Stimulated activated naive CD4-positive, alpha-beta T cell (primary cell): ENCODE data around the gene C10orf95.
A peak's percentile ranks its signal among the peaks of the same experiment; 100 is the strongest.

ENCODE experiments used
- DNase-seq, 6 experiments: peaks; one replicate each; lab custom pipeline; 2025; lab: John Stamatoyannopoulos, UW

C10orf95 gene

DNA sequence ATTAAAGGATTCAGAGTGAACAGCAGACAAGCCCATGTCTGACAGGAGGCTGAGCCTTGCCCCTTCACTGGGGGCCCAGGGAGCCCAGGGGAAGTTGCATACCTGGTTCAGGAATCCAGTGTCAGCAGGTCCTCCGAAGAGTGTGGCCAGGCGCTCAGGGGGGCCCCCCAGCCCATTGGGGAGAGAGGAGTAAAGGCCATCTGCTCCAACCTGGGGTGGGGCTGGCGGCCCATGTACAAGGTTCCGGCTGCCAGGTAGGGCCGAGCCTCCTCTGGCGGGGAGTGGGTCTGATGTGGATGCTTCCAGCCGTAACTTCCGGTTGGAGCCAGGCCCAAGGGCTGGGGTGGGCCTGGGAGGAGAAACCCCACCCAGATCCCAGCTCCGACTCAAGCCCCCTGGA is 35.1 kb downstream of the C10orf95 start:
- no peak for DNase-seq

DNA sequence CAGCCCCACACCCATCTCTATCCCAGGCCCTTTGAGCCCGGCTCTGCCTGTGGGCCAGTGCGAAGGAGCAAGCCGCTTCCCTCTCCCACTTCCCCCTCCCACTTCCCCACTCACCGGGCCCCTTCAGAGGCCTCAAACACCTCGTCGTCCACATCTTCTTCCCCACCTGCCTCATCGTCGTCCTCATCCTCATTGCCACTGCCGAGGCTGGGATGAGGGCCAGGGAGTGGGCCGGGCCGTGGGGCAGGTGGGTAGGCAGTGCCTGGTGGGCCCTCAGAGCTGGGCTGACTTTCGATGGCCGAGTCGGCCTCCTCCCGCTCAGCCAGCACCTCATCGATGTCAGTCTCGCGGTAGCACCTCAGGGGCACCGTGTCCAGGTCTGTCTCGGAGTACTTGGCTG is 36.6 kb downstream of the C10orf95 start:
- no peak for DNase-seq

DNA sequence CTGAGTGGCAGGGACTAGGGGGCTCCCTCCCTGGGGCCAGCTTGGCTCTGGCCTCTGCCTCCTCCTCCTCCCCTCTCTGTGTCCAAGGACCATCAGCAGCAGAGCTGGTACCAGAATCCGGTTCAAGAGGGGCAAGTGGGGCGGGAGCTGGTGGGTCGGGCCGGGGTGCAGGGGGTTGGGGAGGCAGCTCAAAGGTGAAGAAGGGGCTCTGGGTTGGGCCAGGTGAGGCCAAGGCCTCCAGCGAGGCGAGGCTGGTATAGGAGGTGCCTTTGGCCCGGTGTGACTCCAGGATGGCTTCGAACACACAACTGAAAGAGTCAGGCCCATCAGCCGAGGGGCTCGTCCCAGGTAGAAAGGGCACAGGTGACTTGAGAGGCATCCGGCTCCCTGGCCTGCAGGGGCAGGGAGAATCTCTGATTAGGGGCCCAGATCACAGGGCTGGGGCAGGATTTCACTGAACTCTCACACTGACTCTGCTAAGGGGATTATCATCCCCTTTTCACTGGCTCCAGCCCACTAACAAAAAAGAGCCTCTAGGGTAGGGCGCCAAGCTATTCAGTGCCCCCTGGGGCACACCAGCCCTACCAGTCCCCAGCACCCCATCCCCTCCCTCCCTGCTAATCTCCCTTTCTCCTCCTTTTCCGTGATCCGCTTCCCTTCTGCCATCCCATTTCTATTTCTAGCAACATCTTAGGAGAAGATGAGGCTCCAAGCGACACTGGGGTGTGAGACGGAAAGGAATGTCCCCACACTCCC is 37.4 kb downstream of the C10orf95 start:
- no peak for DNase-seq

DNA sequence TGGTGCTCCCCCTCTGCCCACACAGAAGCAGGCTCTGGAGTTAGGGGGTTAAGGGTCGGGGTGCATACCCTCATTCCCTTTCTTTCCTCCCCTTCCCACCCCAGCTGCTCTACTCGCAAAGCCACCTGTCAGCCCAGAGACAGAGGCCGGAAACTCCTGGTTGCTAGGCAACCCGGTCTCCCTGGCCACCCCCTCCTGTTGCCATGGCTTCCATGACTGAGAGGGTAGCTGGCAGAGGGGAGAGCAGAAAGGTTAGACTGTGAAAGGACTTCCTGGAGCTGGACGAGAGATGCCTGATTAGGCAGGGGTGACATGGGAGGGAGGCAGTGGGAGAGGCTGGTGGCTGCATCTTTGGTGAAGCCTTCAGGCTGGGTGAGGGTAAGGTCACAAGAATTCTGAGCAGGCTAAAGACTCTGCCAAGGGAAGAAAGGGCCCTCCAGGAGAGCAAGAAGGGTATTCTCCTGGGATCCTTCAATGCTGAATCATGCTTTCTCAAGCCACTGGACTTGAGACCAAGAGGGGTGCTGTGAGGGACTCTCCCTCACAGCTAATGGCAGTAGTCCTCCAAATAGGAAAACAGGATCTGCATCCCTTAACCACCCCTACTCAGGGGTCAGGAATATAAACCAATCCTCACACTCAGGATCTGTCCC is 38.2 kb downstream of the C10orf95 start:
- peak in 4 of 6 experiments; percentile 12 to 41 (median 23) for DNase-seq

DNA sequence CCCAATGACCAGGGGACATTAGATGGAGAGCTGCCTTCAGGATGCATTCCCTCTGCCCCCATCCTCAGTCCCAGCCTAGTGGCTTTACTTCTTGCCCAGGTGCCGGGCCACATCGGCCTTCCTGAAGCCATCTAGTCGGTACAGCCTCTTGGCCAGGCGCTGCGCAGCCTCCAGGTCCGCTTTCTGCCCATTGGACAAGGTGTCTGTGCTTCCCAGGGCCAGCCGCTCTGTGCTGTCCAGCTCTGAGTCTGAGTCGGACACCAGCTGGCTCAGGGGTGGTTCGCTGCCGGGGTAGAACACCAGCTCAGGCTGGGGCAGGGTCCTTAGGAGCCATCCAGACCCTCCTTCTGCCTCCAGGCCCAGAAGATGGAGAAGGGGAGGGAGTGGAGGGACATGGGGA is 39.0 kb downstream of the C10orf95 start:
- DNase-seq, result no peak

DNA sequence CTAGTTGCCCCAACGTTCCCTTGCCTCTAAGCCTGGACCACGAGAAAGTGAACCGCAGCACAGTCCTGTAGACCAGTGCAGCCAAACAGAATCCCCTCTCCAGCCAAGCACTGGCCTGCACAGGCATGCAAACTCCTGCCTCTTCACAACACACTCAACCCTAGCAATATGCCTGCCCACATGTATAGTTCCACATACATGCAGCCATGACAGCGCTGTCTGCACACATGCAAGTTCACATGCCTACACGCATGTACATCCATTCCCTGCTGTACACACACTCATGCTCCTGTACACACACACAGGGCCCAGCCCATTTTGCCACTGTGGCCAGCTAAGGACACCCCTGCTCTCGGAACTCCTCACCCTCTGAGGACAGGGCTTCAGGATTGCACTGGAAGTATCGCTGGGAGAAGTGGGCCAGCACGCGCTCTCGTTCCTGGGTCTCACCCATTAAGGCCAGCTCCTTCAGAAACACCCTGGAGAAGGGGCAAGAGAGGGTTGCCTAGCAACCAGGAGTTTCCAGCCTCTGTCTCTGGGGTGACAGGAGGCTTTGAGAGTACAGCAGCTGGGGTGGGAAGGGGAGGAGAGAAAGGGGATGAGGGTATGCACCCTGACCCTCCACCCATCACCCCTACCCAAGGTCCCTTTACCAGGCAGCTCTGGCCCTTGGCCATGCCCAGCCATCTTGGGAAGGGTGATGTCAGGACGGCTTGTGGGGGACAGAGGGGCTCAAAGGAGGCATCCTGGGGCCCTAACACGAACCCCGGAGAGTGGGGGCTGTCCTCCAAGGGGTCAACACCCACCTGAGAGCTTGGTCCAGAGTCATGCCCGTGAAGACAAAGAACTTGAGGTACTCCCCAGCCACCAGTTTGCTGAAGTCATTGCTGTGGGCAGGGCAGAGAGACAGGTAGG is 39.7 kb downstream of the C10orf95 start:
- DNase-seq, result no peak

DNA sequence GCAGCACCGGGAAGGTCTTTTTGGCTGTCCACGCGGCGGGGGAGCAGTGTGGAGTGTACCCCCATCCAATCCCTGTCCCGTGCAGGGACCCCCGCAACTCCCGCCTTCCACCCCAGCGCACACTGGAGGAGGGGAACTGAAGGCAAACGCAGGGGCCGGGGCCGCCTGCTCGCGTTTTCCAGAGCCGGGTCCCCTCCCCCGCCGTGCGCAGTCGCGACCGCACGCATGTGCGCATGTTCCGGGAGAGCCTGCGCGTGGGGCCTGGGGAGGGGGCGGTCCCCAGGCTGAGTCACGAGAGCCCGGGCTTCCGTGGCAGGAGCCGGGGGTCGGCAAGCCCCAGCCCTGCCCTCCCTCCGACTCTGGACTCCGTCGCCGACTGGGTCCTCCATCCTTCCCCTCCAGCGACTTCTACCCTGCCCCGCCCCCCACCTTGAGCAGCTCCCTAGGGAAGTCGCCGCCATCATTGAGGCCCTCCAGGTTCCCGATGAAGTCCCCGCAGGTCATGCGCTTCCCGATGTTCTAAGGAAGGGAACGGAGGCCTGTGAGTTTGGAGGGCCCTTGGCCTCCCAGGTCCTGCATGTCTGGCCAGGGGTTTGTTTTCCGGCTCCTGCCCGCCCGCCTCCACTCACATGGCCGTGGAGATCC is 40.8 kb downstream of the C10orf95 start:
- peak; percentile 40 to 71 (median 63) for DNase-seq

DNA sequence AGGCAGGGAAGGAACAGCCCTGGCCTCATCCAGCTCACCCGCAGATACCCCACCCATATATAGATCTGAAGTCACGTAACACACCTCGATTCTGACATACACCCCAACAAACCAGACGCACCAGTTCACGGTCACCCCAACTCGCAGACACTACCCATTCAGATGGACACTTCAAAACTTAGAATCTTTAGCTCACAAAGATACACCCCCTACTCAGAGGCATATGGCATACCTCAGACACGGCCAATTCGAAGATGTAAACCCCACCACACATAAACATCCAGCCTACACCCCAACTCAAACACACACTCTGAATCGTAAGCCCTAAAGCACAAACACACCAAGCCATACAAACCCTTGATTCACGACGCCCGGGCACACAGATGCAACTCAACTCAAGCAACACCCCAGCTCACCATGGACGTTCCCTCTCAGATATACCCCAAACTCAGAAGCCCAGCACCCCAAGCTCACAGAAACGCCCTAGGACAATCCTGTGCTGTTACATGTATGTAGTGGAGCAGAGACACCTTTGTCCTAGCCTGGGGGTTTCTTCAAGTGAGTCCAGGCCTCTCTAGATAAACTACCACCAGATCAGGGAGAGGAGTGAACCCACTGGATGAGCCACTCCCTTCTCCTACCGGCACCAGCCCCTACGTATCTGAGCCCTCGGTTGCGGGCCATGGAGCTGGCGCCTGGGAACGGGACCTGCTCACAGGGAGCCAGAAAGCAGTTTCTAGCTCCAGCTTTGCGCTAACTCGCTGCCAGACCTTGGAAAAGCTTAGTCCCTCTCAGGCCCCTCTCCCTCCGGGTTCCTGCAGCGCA is 41.5 kb downstream of the C10orf95 start:
- DNase-seq, result peak in 1 of 6 experiments; percentile 30

DNA sequence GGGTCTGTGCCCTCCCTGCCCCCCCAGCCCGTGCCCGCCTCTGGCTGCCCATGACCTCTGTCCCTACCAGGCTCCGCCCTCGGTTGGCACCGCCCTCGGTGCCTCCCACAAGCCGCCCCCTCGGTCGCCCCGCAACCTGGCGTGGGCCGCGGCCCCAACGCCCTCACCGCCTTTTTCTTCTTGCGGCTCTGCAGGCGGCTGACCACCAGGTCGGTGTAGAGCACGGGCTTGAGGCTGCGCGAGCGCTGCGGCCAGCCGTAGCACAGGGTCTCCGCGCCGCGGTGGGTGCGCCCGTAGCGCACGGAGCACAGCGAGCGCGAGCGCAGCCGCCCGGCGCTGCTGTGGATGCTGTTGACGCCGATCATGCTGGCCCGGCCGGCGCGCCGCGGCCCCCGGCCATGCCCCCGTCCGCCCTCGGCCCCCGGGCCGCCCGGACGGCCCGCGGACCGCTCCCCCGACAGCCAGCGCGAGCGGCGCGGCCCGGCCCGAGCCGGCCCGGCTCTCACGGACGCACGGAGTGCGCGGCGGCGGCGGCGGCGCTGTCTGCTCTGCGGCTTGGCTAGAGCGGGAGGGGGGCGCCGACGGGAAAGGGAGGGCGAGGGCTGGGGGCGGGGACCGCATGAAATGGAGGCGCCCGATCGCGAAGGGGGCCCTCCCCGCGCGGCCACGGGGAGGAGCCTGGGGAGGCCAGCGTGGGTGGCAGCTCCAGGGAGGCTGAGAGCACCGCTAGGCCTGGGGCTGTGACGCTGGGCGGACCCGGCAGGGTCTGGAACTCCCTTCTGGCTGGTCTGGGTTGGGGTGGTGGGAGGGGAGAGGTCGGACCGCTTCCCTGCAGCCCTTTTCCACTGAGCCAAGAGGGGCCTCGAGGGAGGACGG is 42.4 kb downstream of the C10orf95 start:
- peak; percentile 55 to 82 (median 74) for DNase-seq

DNA sequence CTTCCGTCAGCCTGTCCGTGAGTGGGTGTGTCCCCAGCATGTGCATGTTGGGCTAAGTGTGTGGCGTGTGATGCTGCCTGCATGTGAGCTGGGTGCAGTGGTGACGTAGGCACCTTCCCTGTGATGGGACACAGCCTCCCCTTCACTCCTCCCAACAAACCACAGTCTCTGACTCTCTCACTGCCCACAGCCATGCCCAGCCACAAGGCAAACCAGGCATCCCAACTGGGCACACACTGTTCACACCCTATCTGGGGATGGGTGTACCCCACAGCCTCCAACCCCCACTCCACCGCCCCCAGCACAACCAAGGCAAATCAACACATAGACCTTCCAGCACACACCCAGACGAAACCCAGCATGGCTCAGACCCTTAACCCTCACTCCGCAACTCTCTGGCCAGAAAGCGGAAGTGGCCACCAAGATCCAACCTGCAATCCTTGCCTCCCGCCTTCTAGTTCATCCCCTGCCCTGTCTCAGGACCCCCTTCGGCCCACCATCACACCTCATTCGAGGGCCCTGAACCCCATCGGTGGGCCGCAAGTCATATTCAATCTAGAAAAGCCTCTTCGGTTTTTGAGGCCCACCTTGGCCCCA is 43.1 kb downstream of the C10orf95 start:
- DNase-seq, result peak in 3 of 6 experiments; percentile 15 to 33 (median 28)

DNA sequence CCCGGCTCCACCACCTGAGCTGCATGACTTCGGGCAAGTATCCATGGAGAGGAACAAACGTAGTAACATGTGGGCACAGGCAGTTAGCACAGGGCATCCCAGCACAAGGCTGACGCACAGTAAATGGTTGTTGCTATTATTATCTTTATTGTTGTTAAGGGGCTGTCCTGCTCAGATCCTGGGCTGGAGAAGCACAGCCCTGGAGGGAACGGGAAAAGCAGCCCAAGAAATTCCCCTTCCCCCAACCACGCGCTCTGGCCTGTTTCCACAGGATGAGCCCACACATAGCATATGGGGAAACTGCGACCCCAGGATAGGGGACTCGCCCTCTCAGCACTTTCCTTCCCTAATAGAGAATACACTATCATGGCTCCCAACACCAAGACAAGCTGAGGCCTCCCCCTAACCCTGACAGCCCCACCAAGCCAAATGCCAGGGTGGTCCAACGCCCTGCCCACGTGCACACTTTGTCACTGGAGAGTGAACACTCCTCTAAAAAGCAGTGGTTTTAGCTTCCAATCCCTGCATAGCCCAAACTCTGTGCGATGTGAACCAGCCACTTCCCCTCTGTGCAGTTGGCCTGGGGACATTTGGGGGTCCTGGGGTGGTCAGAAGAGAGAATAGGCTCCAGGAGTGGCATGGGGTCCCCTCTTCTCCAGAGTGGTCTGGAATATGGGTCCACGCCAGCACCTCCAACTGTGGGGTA is 43.8 kb downstream of the C10orf95 start:
- DNase-seq, result no peak

DNA sequence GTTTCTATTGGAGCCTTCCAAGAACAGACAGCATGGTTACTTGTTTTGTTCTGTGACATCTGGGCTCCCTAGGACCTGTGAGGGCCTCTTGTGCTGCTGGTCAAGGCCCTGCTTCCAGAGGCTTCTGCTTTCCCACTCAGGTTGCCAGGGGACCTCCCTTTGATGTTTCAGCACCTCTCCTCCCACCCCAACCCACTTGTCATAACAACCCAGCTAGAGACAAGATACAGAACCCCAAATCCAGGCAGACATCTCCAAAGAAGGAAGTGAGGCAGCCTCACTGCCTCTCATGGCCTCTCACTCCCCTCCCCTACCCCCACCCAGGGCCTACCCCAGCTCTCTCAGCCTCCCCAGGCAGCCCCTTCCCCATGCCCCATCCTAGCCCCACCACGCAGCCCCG is 44.5 kb downstream of the C10orf95 start:
- DNase-seq, result no peak

DNA sequence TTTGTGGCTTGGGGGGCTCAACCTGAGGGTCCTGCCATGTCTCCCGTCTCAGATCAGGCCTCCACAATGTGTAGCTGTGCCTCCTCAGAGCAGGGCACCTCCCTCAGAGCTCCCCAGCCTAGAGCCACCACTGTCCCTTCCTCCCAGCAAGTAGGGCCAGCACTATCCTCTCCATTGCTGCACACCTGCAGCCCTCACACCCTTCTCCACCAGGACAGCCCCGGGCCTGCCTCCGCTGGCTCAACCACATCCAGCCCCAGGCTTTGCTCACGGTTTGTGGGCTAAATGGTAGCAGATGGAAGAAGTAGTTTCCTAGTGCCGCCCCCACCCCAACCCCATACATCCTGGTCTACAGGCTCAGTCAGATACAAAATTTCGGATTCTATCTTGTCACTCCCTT is 45.7 kb downstream of the C10orf95 start:
- DNase-seq, result no peak

DNA sequence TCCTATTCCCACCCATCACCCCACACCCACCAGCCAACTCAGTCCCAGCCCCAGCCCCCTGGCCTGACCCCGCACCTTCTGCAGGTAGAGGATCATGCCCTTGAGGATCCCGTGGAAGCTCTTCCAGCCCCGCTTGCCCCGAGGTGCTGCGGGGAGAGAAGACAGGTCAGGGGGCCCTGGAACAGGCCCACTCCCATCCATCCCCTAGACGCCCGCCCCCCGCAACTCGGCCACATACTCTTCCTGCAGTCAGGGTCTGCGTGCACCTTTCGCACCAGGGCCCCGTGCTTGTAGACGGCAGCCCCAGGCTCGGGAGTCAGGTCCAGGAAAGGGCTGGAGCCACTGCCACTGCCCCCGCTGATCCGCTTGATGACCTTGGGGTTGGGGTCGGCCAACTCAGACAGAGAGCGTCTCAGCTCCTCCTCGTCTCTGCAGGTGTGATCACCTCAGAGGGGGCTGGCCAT is 46.2 kb downstream of the C10orf95 start:
- no peak for DNase-seq

DNA sequence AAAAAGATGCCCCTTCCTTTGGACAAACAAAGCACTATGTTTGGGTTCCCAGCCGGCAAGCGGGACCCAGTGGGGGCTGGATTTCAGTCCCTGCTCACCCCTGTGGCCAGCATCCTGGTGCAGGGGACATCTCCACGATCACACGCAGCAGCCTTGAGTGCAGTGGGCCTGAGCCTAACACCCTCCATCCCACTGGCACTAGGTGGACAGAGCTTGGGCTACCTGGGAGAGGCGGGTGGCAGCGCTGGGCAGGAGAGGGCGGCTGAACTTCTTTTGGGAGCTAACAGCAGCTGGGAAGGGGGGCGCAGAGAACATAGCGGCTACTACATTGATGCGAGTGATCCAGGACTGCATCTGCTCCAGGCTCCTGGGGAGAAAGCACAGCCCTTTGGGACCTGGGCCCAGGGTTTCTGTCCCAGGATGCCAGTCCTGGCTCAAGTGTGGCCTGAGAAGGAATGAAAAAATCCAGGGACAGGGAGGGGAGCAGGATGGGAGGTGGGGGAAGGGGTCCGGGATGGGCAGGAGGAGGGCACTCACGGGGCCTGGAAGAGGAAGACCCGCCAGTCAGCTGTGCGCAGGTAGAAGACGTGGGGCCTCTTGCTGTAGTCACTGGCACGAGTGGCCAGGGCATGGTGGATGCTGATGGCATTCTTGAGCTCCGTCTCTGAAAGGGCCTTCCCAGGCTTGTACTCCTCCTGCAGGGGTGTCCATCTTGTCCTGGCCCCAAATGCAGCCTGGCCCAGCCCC is 46.8 kb downstream of the C10orf95 start:
- peak in 1 of 6 experiments; percentile 29 for DNase-seq

DNA sequence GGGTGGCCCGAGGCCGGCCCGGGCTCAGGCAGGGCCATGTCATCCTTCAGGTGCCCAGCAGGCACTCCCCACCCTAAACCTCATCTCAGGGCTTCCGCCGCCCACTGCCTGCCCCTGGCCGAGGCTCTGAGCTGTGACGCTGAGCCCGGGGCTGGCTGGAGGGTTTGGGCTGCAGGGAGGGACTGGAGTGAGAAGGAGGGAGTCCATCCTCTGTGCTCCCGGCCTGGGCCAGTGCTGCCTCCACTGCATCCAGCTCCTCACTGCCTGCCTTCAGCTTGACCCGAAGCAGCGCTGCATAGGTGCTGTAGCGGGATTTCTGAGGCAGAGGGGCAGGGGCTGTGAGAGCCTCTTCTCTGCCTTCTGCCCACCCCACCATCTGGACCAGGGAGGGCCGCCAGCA is 48.2 kb downstream of the C10orf95 start:
- no peak for DNase-seq

DNA sequence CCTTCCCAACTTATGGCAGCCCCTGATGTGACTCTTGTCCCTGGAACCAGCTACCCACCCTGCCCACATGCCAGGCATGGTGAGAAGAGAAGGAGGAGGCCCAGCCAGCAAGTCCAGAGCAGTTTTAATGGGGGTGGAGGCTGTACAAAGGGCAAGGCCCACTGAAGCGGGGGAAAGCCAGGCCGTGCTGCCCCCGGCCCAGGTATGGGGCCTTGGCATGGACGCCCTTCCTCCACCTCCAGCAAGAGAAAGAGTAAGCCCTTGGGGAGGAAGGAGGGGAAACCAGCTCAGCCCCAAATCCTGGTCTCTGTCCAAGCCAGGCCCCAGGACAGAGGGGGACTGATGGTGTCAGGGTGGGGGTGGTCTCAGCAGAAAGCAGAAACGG is 48.8 kb downstream of the C10orf95 start:
- DNase-seq, result no peak
